ENCODE data around the gene DNTTIP2. TPM values are rescaled to one million over a fixed set of nuclear protein-coding genes. Genes with fewer than 3 reads are reported as not detected.

DNTTIP2 gene
- total and polyA plus RNA-seq, 9 of the 15 experiments (the other 6 are each of a cell fraction or from before 2014, with no cell fraction given) = 50.4 to 138 (median 97.0) TPM

DNA sequence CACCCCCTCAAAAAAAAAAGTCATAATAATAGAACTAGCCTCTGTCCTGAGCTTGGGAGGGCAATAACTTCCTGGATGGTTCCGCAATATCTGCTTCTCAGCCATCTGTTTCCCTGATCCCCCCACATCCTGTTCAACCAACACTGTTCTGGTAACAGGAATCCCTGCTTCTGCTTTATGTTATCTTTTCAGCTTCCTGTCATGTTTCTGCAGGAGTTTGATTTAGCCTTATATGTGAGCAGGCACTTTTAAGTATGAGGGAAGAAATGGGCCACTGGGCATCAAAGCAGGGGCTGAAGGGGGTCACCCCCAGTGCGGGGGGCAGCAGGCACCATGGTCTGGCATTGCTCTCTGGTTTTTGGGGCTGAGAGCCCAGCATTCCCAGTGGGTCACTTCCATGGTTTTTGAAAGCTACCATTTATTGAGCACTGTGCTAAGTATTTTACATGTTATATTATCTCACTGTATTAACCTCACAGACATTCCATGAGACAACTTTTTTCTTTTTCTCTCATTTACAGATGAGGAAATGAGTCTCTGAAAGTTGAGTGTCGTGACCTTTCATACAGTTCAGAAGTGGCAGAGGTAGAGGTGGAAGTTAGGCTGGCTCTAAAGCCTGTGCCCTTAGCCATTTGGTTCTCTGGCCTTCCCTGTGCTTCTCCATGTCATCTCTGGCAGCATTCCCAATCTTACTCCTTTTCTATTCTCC is 61.9 kb downstream of the DNTTIP2 start (continued):
- TF ChIP-seq FOXA3 (CRISPR knock-in tag; conservative IDR thresholded peaks at IDR 0.05 in 1 of 2, IDR thresholded peaks at IDR 0.05 in 1 of 2) (no peak), NR2F6 (CRISPR knock-in tag; IDR thresholded peaks at IDR 0.05) (no peak), SRSF7 (optimal IDR thresholded peaks at IDR 0.05; ENCODE audit: low read depth, low read length) (no peak), TFAM (CRISPR knock-in tag; conservative IDR thresholded peaks at IDR 0.05) (no peak), ELF2 (CRISPR knock-in tag; IDR thresholded peaks at IDR 0.05) (no peak), SMC3 (conservative IDR thresholded peaks at IDR 0.05; ENCODE audit: insufficient read depth, low read depth, low read length) (no peak), ZNF384 (IDR thresholded peaks at IDR 0.05; ENCODE audit: low read depth, low read length) (no peak), MCM2 (IDR thresholded peaks at IDR 0.05; ENCODE audit: low read depth) (no peak), ZSCAN29 (IDR thresholded peaks at IDR 0.05) (no peak), PTTG1 (tag; IDR thresholded peaks at IDR 0.05; ENCODE audit: low read depth) (no peak)
- TF ChIP-seq, protein P1, sequence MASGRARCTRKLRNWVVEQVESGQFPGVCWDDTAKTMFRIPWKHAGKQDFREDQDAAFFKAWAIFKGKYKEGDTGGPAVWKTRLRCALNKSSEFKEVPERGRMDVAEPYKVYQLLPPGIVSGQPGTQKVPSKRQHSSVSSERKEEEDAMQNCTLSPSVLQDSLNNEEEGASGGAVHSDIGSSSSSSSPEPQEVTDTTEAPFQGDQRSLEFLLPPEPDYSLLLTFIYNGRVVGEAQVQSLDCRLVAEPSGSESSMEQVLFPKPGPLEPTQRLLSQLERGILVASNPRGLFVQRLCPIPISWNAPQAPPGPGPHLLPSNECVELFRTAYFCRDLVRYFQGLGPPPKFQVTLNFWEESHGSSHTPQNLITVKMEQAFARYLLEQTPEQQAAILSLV (tag; IDR thresholded peaks at IDR 0.05) = no peak
- TF ChIP-seq, protein P2, sequence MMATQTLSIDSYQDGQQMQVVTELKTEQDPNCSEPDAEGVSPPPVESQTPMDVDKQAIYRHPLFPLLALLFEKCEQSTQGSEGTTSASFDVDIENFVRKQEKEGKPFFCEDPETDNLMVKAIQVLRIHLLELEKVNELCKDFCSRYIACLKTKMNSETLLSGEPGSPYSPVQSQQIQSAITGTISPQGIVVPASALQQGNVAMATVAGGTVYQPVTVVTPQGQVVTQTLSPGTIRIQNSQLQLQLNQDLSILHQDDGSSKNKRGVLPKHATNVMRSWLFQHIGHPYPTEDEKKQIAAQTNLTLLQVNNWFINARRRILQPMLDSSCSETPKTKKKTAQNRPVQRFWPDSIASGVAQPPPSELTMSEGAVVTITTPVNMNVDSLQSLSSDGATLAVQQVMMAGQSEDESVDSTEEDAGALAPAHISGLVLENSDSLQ (IDR thresholded peaks at IDR 0.05) = no peak

MicroRNAs within 50 kb of the gene (microRNA counts, 767-probe panel; counts per million panel counts)
- not detected for microRNA hsa-miR-760

Small RNA genes lying within 50 kb of the gene (microRNA-seq; reads per million reads assigned to microRNA genes)
- gene MIR760 (ENCODE audit: borderline microRNAs expressed) = 6.9 reads per million, percentile 51 among the genes with 10 or more reads in this experiment

Small RNA genes lying within 50 kb of the gene (small RNA-seq; reads per million reads assigned to genes)
- not detected for gene AL117351.2
- gene MIR760 = 0.18 reads per million

Other genes starting within 250 kb of the DNTTIP2 start
- gene BCAR3, start 197.4 kb downstream of the DNTTIP2 start, total RNA-seq (2014; rRNA removed) = 2.8 and 4.2 TPM in 2 replicates
- 4.8 and 6.9 TPM in 2 replicates for gene BCAR3, start 197.4 kb downstream of the DNTTIP2 start, total RNA-seq (2014; rRNA removed; fragmentation: Illumina TruSeq; extraction: Trizol)
- gene BCAR3, start 197.4 kb downstream of the DNTTIP2 start, total RNA-seq (2015; rRNA removed; fragmentation: Illumina TruSeq; extraction: Trizol) = 2.1 and 2.8 TPM in 2 replicates
- 3.6 and 3.8 TPM in 2 replicates for gene BCAR3, start 197.4 kb downstream of the DNTTIP2 start, total RNA-seq (2021)
- 1.8 and 2.0 TPM in 2 replicates for gene BCAR3, start 197.4 kb downstream of the DNTTIP2 start, polyA plus RNA-seq (2011; rRNA removed)
- gene BCAR3, start 197.4 kb downstream of the DNTTIP2 start, polyA plus RNA-seq (2014; fragmentation: Illumina TruSeq; extraction: Trizol) = 3.2 and 3.6 TPM in 2 replicates
- gene BCAR3, start 197.4 kb downstream of the DNTTIP2 start, polyA plus RNA-seq (2014; fragmentation: Nextera tagmentation; extraction: Ambion mirVana) = 1 to 10 TPM; 5.4 to 6.3 TPM
- 4.0 and 5.4 TPM in 2 replicates for gene BCAR3, start 197.4 kb downstream of the DNTTIP2 start, polyA plus RNA-seq (2014; rRNA removed)
- gene GCLM, start 30.2 kb upstream of the DNTTIP2 start, total RNA-seq (2014; rRNA removed) = 13.8 and 17.5 TPM in 2 replicates
- gene GCLM, start 30.2 kb upstream of the DNTTIP2 start, total RNA-seq (2014; rRNA removed; fragmentation: Illumina TruSeq; extraction: Trizol) = 38.9 and 43.3 TPM in 2 replicates
- gene GCLM, start 30.2 kb upstream of the DNTTIP2 start, total RNA-seq (2015; rRNA removed; fragmentation: Illumina TruSeq; extraction: Trizol) = 22.3 and 24.5 TPM in 2 replicates
- 39.5 and 41.0 TPM in 2 replicates for gene GCLM, start 30.2 kb upstream of the DNTTIP2 start, total RNA-seq (2021)
- 55.5 and 71.6 TPM in 2 replicates for gene GCLM, start 30.2 kb upstream of the DNTTIP2 start, polyA plus RNA-seq (2011; rRNA removed)
- 27.3 and 32.8 TPM in 2 replicates for gene GCLM, start 30.2 kb upstream of the DNTTIP2 start, polyA plus RNA-seq (2014; fragmentation: Illumina TruSeq; extraction: Trizol)
- gene GCLM, start 30.2 kb upstream of the DNTTIP2 start, polyA plus RNA-seq (2014; fragmentation: Nextera tagmentation; extraction: Ambion mirVana) = 1 to 10 TPM; 9.3 to 9.6 TPM
- gene GCLM, start 30.2 kb upstream of the DNTTIP2 start, polyA plus RNA-seq (2014; rRNA removed) = 16.2 and 18.2 TPM in 2 replicates
- gene ABCA4, start 241.9 kb upstream of the DNTTIP2 start, total RNA-seq (2014; rRNA removed) = not detected in 2 replicates
- gene ABCA4, start 241.9 kb upstream of the DNTTIP2 start, total RNA-seq (2014; rRNA removed; fragmentation: Illumina TruSeq; extraction: Trizol) = not detected in 2 replicates
- not detected in 2 replicates for gene ABCA4, start 241.9 kb upstream of the DNTTIP2 start, total RNA-seq (2015; rRNA removed; fragmentation: Illumina TruSeq; extraction: Trizol)
- gene ABCA4, start 241.9 kb upstream of the DNTTIP2 start, total RNA-seq (2021) = not detected in 2 replicates
- not detected in 2 replicates for gene ABCA4, start 241.9 kb upstream of the DNTTIP2 start, polyA plus RNA-seq (2011; rRNA removed)
- gene ABCA4, start 241.9 kb upstream of the DNTTIP2 start, polyA plus RNA-seq (2014; fragmentation: Illumina TruSeq; extraction: Trizol) = 0.04 TPM in 1 of 2 replicates, not detected in the other
- under 1 TPM in 1 of 2 experiments, not detected in 1; 0.01 TPM for gene ABCA4, start 241.9 kb upstream of the DNTTIP2 start, polyA plus RNA-seq (2014; fragmentation: Nextera tagmentation; extraction: Ambion mirVana)
- gene ABCA4, start 241.9 kb upstream of the DNTTIP2 start, polyA plus RNA-seq (2014; rRNA removed) = not detected in 2 replicates

Data from K562 (cell line).